Measurements from ENCODE around the gene TBC1D22A. TPM values are rescaled to one million over a fixed set of nuclear protein-coding genes. Genes with fewer than 3 reads are reported as not detected.

TBC1D22A gene
- total RNA-seq, 6 experiments from 2014 or later, result 10.9 to 18.1 (median 14.0) TPM

DNA sequence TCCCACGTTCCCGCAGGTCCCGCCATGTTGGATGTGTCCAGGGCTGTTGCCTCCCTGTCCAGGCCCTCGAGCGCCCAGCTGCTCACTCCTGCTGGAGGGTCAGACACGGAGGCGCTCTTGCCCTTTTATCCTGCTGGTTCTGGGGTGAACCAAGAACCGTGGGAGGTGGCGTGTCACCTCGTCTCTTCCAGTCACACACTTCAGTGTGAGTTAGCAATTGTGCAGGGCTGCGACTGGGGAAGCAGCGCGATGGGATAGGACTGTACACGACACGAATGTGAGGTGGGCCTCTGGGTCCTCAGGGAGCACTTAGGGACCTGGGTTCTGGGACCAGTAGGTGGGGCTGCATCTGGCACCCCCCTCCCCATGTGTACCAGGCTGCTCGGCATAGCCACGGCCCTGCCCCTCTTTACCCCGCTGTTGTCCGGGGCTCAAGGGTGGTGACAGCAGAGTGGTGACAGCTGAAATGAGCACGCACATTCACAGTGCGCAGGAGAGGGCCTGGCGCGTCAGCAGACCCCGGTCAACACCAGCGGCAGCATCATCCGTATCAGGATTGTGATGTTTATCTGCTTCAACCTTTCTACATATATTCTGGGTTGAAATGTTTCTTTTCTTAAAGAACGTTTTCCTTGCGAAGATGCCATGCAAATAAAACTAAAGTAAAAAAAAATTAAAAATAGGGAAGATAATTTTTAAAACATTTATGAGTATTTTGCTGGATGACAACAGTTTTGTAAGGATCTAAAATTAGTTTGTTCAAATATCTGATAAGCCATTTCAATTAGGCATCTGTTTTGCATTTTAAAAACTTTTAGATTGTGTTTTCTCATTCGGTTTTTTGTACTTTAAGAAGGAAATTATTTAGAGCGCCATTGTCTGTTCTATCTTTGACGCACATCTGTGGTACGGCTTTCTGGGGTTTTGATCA is 210.7 kb downstream of the TBC1D22A start:
- H3K27me3 ChIP-seq, result no peaks in the 10 kb centered on the region
- TF ChIP-seq, protein P1, sequence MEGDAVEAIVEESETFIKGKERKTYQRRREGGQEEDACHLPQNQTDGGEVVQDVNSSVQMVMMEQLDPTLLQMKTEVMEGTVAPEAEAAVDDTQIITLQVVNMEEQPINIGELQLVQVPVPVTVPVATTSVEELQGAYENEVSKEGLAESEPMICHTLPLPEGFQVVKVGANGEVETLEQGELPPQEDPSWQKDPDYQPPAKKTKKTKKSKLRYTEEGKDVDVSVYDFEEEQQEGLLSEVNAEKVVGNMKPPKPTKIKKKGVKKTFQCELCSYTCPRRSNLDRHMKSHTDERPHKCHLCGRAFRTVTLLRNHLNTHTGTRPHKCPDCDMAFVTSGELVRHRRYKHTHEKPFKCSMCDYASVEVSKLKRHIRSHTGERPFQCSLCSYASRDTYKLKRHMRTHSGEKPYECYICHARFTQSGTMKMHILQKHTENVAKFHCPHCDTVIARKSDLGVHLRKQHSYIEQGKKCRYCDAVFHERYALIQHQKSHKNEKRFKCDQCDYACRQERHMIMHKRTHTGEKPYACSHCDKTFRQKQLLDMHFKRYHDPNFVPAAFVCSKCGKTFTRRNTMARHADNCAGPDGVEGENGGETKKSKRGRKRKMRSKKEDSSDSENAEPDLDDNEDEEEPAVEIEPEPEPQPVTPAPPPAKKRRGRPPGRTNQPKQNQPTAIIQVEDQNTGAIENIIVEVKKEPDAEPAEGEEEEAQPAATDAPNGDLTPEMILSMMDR (IDR thresholded peaks at IDR 0.05), result no peak
- TF ChIP-seq POLR2A (IDR thresholded peaks at IDR 0.05), result no peak
- 91% methylated on average over 12 of the region's 32 CpGs for WGBS (ENCODE audit: insufficient coverage, low coverage, low lambda C conversion rate, missing lambda C conversion rate)
- no peak overlapping the region for H3K4me3 ChIP-seq
- no peaks in the 10 kb centered on the region for H3K4me1 ChIP-seq
- intact Hi-C loops (cut with DNase I), result no loop called here
- no peak for DNase-seq
- no peaks in the 10 kb centered on the region for H3K36me3 ChIP-seq
- H3K27ac ChIP-seq, result no peak overlapping the region
- ATAC-seq, result no peak
- H3K9me3 ChIP-seq, result no peaks in the 10 kb centered on the region

DNA sequence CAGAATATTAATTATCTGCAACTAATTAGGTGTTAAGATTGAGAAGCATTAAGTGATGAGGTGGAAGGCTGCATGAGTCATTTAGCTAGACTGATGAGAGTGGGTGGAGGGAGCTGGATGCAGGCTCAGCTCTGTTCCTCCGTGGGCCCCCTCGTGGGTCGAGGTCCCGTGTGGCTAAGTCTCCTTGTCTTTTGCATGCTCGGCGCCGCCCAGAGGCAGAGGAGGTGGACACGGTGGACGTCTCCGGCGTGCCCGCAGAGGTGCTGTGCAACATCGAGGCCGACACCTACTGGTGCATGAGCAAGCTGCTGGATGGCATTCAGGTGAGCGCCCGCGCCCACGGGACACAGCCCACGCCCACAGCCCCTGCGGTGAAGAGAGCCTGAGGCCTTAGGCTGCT is 211.6 kb downstream of the TBC1D22A start:
- Histone ChIP-seq H3K9me3 (no peaks in the 10 kb centered on the region), H3K36me3 (peaks cover 0 to 5% (median 0%) of the 10 kb centered on the region in 4 donors), H3K4me1 (no peaks in the 10 kb centered on the region), H3K27ac (no peak overlapping the region), H3K4me3 (no peak overlapping the region), H3K27me3 (no peaks in the 10 kb centered on the region)
- intact Hi-C loops (cut with DNase I), result no loop called here
- no CpG with 5 or more reads among the region's 20 CpGs for WGBS (ENCODE audit: insufficient coverage, low coverage, low lambda C conversion rate, missing lambda C conversion rate)
- no peak for DNase-seq
- no peak for ATAC-seq
- TF ChIP-seq, protein P1 (IDR thresholded peaks at IDR 0.05), result no peak
- no peak for TF ChIP-seq POLR2A (IDR thresholded peaks at IDR 0.05)

DNA sequence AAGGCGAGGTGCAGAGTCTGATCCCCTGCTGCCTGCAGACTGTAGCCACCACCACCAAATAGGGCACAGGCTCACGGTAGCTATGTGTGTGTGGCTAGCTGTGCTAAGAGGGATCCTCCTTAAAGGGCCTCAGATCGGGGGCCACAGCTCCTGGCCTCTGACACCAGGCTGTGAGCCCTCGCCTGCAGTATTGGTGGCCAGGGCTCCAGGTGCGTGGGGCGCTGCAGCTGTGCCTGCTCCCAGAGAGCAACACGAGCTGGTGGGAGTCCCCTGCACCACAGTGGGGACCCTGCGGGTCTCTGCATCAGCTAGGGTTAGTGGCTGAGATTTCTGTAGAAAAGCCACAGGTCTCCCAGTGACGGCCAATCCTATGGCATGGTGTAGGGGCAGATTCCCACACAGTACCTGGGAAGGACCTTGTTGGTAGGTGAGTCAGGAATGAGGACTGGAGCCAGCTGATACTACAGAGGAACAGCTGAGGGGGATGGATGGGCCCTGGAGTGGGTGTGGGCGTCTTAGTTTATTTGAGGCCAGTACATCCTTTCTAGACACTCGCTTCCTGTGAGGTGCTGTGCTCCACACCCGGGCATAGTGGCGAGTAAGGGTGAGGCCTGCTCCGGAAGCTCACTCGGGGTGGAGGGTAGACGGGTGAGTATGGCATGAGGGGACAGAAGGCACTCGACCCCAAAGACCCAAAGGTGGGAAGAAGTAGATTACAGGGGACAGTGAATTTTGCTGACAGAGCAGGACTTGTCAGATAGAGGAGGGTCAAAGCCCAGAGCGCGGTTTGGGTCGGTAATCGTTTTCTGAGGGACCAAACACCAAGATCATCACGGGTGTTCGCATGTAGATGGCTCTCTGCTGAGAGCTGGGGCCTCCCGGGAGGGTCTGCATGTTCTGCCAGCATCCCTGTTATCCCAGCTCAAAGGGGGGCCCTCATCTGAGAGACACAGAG is 212.5 kb downstream of the TBC1D22A start:
- intact Hi-C loops (cut with DNase I), result no loop called here
- Histone ChIP-seq H3K27me3 (no peaks in the 10 kb centered on the region), H3K36me3 (peaks cover 0 to 5% (median under 1%) of the 10 kb centered on the region in 4 donors), H3K4me1 (no peaks in the 10 kb centered on the region), H3K27ac (no peak overlapping the region), H3K9me3 (no peaks in the 10 kb centered on the region), H3K4me3 (no peak overlapping the region)
- DNase-seq (no peak), ATAC-seq (no peak)
- whole genome bisulfite sequencing (ENCODE audit: insufficient coverage, low coverage, low lambda C conversion rate, missing lambda C conversion rate), result 96% methylated on average over 8 of the region's 24 CpGs
- TF ChIP-seq, protein P1 (IDR thresholded peaks at IDR 0.05), result no peak
- no peak for TF ChIP-seq POLR2A (IDR thresholded peaks at IDR 0.05)

DNA sequence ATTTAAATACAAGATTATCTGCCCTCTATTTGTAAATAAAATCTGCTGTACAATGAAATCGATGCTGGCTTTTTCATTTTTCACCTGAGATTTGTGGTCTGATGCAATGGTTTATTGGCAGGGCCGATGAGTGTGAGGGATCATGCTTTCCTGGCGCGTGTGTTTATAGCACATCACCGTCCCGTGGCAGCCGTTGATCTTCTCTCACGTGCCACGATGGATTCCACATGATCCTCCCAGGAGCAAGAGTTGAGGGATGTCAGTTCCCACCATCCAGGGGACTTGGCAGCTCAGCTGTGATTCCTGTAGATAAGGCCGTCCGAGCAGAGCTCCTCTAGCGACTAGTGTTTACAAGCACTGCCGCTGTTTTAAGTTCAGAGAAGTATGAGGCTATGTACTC is 213.7 kb downstream of the TBC1D22A start:
- Histone ChIP-seq H3K9me3 (no peaks in the 10 kb centered on the region), H3K27ac (no peak overlapping the region), H3K4me3 (no peak overlapping the region), H3K27me3 (no peaks in the 10 kb centered on the region), H3K36me3 (peaks cover 0 to 5% (median under 1%) of the 10 kb centered on the region in 4 donors), H3K4me1 (no peaks in the 10 kb centered on the region)
- WGBS (ENCODE audit: insufficient coverage, low coverage, low lambda C conversion rate, missing lambda C conversion rate), result 100% methylated on average over 4 of the region's 13 CpGs
- no peak for ATAC-seq
- TF ChIP-seq, protein P1 (IDR thresholded peaks at IDR 0.05), result no peak
- TF ChIP-seq POLR2A (IDR thresholded peaks at IDR 0.05), result no peak
- DNase-seq, result no peak
- intact Hi-C loops (cut with DNase I), result no loop called here

Data from right lobe of liver (tissue), 6 donors.